ELR (cell line): Measurements from ENCODE around the gene PAX2.
"Not testable (repeated sequence)": the region's sequence is repeated elsewhere in the genome, so short reads cannot be mapped to it uniquely, and the experiment has no call there.

Experiments used
- DNase-seq: peaks from one replicate; pipeline ENCODE4 v3.0.0-alpha.2; 2015; ENCODE audit warnings: low read depth

Gene PAX2

DNA sequence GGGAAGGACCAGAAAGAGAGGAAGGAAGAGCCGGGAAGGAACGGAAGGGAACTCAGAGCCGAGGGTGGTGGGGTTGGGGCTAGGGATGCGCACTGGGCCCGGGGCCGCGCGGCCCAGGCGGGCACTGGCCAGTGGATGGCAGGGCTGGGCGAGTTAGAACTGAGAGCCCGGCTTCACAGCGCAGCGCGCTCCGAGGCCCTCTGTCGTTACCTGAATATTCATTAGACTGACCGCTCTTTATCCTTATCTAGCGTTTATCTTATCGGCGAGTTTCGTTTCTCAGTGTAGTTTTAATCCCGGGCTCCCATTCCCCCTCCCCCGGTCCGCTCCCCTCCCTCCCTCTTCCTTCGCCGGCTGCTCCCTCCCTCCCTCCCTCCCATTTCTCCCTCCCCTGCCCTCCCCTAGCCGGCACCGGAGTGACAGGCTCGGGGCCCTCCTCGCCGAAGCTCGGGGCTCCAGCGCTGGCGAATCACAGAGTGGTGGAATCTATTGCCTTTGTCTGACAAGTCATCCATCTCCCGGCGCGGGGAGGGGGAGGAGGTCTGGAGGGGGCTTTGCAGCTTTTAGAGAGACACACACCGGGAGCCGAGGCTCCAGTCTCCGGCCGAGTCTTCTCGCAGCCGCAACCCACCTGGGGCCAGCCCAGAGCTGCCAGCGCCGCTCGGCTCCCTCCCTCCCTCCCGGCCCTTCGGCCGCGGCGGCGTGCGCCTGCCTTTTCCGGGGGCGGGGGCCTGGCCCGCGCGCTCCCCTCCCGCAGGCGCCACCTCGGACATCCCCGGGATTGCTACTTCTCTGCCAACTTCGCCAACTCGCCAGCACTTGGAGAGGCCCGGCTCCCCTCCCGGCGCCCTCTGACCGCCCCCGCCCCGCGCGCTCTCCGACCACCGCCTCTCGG, at the start of gene PAX2:
TSS of gene PAX2 (plus strand) at position 596 of the 895 bp plus-strand sequence. CDS start 679 bp downstream, outside the sequence.
- no peak for DNase-seq

DNA sequence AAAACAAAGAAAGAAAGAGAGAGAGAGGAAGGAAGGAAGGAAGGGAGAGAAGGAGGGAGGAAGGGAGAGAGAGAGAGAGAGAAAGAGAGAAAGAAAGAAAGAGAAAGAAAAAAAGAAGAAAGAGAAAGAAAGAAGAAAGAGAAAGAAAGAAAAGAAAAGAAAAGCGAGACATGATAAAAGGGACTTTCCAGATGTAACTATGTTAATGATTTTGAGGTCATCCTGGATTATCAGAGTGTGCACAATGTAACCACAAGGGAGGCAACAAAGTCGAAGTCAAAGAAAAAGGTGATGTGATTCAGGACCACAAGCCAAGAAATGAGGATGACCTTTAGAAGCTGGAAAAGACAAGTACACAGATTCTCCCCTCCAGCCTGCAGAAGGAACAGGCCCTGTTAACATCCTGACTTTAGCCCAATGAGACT, 48.9 kb upstream of the PAX2 start:
- no peak for DNase-seq

DNA sequence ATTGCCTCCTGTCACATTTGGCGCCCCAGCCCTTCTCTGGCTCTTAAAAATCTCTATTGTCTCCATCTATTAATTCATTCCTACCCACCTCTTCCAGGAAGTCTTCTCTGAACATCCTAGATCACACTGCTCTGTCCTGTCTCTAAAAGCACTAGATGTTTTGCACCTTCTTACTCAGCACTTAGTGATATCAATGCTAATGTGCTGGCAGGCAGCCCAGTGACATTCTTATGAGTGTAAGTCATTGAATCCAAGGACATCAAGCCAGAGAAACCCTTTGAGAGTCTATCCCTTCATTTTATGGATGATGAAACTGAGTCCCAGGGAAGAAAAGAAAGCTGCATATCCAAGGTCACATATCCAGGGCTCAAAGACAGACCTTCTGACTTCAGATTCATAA, 48.3 kb upstream of the PAX2 start:
- DNase-seq = peak; percentile 69

DNA sequence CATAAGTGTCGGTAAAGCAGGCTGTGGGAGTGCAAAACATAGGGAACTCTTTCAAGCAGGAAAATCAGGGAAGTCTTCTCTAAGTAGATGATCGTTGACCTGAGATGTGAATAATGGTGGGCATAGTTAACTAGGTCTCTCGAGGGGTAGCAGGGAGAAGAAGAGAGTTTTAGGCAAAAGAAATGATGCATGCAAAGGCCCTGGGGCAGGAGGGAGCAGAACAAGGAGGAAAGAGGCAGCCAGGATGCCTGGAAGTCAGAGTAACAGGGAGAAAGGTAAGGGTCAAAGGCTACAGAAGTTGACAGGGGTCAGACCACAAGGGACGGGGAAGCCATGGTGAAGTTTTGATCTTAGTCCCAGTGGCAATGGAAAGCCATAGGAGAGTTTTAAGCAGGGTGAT, 47.8 kb upstream of the PAX2 start:
- DNase-seq = no peak

DNA sequence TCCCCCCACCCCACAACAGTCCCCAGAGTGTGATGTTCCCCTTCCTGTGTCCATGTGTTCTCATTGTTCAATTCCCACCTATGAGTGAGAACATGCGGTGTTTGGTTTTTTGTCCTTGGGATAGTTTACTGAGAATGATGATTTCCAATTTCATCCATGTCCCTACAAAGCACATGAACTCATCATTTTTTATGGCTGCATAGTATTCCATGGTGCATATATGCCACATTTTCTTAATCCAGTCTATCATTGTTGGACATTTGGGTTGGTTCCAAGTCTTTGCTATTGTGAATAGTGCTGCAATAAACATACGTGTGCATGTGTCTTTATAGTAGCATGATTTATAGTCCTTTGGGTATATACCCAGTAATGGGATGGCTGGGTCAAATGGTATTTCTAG, 43.7 kb upstream of the PAX2 start:
- DNase-seq = not testable (repeated sequence)

DNA sequence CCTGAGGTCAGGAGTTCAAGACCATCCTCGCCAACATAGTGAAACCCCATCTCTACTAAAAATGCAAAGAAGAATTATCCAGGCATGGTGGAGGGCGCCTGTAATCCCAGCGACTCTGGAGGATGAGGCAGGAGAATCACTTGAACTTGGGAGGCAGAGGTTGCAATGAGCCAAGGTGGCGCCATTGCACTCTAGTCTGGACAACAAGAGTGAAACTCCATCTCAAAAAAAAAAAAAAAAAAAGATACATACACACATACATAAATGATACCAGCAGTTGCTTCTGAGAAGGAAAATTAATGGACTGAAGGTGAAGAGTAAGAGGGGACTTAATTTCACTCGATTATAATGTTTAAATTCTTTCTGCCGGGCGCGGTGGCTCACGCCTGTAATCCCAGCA, 40.2 kb upstream of the PAX2 start:
- DNase-seq = no peak

DNA sequence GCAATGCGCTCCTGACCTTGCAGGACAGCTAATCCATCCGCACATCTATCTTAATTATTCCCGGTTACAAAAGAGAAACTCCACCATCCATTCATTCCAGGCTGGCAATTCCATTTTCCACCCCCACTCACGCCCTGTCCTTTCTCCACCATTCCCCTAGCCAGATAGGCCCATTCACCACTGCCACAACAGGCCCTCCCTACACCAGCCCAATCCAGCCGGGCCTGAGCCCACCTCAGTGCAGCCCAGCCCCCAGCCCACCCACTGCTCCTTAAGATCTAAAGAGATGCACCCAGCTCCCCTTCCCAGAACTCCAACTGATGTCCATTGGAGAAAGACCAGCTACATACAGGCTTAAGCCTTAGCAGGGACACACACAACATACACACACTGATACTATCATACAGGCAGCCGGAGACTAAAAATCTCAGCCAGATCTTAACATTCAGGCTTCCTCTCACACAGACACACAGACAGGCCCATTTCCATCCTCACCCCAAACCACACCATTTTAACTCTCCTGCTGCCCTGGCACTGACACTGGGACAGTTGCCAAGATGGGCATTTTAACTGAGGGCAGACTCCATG, 38.0 kb upstream of the PAX2 start:
- no peak for DNase-seq

DNA sequence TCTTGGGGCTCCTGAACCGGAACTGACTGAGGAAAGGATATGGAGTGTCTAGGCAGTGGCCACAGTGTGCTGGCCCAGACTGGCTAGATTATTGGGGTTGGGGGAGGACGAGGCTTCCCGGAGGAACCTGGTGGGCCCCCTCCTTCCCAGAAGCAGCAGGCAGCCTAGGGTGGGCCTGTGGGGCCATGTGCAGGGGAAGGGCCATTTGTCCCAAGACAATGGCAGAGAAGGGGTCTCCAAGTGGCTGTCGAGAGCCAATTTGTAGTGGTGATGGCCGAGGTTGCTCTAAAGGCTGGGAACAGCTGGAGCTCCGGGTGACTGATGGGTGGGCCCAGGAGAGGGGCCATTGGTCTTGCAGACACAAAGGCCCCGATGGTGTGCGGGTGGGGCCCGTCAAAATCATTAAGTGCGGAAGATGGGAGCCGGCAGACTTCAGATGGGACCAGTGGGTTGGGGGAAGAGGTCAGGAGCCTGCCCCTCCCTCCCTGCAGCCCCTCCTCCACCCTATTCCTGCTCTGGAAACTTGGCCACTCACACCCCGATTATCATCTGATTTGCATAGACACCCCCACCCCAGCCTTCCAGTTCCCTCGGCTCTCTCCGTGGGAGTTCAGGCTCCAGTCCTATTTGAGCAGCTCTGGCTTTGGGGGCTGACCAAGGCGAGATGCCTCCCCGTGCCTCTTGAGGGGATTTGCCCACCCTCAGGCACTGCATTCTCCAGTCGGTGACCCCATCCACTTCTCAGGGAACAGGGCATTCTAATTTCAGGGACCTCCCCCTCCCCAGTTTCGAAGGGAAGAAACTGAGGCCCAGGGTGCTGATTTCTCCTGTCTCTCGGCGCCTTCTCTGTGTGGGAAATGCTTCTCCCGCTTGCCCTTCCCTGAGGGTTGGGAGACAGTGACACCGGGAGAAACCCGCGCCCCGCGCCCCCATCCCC, 36.0 kb upstream of the PAX2 start:
- no peak for DNase-seq

DNA sequence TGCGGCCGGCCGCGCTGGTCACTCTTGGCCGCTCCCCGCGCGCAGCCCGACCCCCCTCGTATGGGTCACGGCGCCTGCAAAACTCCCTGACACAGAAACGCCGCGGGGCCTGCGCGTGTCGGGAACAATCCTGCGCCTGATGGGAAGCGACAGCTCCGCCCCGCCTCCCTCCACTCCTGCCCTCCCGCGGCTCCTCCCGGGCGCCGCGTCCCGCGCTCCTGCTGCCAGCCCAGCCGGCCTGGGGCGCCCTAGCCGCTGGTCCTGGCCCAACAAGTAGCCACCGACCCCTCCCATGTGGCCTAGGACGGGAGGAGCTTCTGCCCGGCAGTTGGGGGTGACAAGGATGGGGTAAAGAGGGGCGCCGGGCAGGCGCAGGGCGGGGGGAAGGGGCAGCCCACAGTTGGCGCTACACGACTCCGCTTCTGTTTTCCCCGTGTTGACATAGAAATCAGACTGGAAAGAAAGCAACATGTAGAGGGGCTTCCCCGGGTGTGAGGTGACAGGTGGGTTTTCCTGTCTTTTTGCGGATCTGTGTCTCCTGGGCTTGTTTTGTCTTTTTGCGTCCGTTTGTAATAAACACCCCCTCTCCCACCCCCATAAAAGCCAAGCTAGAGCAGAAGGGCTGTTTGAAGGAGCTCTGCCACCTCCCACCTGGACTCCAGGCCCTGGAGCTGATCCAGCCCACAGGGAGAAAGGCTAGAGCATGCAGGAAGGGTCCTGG, 35.1 kb upstream of the PAX2 start:
- no peak for DNase-seq

DNA sequence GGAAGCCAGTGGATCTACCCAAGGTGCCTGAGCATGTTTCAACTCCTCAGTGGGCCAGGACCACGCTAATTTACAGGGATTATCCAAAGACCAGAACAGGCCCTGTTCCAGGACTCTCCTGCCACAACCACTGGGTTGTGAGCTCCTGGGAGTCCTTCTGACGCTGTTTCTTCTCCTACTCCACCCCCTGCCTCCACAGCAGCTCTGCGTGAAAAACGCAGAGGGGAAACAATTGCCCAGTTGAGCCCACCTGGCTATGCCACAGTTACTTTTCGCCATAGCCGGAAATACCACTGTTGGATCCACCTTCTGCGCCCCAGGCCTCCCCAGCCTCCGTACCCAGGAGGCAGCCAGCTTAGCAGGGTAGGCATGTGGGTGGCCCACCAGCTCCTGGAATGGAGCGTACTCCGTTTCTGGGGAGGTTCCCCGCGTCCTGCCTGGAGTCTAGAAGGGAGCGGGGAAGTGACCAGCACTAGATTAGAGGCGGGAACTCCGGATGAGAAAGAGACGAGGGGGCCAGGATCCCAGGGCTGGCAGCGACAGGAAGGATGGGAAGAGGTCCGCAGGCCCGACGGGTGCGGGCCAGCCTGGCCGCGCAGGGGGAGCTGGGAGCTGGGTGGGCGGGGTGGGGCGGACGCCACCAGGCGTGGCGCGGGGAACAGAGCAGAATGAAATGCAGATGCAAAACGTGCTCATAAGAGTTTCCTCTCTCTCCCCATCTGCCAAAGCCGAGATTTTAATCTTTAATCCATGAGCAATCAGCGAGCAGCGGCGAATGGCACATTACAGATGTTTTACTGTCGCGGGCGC, 32.1 kb upstream of the PAX2 start:
- no peak for DNase-seq

DNA sequence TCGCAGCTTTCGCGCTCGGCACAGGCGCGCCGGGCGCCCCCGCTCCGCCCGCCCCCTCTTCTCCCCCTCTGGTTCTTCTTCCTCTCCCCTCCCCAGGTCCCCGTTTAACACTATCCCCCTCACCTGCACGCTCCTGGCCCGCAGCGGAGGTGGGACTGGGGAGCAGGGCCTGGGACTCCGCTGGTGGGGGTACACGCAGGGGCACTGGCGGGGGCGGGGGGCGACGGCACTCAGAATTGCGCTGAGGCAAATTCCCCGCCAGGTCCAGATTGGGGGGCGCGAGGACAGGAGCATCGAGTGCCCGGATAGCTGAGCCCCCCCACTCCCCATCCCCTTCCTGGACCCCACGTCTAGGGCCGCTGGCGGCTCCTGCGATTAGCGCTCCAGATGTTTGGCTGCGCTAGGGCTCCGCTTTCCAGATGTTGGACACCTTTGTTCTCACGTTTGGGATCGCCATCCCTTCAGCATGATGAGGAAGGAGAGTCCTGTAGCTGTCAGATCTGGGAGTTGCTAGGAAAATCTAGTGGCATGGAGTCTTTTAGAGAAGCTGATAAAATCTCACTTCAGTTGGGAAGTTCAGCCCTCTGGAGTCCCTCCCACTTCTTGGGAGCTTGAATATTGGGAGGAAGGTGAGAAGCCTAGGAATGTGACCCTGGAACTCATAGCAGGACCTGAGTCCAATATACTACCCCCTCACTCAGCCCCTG, 31.4 kb upstream of the PAX2 start:
- no peak for DNase-seq

DNA sequence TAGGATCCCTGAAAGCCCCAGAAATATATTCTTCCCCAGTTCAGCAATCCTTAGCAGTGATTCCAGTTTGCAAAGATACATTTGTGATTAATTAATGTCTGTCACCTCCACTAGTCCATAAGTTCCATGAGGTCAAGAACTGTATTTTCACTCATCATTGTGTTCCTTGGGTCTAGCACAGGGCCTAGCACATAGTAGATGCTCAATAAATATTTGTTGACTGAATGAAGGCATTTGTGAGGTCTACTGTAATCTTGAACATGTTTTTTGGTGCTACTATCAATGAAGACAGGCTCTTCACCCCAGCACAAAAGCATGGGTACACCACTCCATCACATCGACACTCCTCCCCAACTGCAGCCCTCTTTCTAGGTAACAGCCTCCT, 30.8 kb upstream of the PAX2 start:
- no peak for DNase-seq

DNA sequence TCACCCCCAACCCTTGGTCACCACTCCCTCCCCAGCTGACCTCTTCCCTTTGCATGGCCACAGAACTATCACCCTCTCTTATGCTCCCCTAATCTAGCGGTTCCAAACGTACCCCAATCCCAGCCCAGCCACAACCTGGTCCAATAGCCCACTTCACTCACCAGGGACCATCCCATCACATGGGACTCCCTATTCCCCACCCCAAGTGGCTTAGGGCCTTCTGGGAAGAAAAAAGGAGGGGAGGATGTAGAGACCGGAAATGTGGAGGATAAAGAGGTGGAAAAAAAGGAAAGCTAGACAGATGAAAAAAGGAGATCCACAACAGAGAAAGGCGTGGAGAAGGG, 30.3 kb upstream of the PAX2 start:
- no peak for DNase-seq

DNA sequence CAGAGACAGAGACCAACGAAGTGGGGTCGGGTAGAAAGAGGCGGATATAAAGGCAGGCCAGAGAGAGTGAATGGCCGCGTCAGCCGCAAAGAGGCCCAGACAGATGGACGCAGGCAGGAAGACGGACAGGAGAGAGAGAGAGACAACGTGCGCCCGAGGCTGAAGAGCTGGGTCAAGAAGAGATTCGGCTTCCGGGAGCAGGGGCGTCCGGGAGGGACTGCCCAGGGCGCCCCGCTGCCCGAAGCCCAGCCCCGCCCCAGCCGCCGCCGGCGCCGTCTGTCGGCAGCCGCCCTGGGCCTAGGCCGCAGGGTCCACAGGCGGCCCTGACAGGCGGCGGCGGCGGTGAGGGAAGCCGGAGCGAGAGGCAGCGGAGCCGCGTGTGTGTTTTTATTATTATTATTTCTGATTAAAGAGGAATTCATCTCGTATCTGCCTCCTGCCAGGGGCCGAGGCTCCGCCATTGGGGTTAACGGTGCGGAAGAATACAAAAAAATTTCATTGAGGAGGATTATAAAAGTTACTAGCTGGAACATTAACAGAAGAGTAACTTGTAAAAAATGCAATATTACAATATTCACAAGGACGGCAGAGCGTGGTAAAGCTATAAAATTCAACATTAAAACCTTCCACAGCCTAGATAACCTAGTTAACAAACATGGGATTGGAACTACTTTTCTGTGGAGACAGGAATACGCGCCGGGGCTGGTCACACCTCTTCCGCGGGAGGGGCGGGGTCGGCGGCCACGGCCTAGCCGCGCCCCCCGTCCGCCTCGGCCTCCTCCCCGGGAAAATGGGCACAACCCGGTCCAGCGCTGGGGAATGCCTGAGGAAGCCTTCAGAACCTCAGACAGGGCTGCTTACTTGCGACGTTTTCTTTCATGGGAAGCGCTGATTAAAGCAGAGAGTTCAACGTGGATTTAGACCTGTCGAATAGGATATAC, 29.7 kb upstream of the PAX2 start:
- no peak for DNase-seq

DNA sequence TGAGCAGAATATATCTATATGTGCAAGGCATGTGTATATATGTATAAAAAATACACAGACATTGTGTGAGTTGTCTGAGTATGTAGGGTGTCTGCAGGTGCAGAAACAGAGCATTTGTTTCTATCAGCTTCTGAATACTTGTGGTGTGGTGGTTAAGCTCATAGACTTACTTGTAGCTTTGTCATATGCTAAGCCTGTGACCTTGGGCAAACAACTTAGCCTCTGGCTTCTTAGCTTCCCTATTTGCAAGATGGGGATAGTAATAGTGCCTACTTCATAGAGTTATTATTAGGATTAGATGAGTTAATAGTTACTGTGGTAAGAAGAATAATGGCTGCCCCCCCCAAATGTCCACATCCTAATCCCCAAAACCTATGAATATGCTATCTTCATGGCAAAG, 28.2 kb upstream of the PAX2 start:
- DNase-seq = no peak

DNA sequence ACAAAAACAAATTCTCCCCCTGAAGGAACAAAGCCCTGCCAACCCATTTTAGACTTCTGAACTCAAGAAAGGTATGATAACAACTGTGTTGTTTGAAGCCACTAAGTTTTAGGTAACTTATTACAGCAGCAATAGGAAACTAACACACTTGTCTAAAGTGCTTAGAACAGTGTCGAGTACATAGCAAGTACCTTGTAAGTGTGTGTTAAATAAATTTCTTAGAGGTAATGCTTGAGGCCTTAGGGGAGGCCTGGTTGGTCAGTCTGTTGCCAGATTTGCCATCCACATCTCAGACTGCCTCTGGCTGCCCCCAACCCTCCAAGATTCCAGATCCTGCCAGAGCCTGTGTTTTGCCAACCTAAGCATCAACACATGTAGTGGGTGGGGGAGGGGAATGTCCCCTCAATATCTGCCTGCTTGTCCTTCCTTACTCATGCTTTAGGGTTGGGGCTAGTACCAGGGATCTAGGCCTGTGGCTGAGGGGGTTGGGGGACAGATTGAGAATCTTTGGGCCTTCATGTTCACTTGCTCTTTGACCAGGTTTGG, 27.1 kb upstream of the PAX2 start:
- DNase-seq = no peak

DNA sequence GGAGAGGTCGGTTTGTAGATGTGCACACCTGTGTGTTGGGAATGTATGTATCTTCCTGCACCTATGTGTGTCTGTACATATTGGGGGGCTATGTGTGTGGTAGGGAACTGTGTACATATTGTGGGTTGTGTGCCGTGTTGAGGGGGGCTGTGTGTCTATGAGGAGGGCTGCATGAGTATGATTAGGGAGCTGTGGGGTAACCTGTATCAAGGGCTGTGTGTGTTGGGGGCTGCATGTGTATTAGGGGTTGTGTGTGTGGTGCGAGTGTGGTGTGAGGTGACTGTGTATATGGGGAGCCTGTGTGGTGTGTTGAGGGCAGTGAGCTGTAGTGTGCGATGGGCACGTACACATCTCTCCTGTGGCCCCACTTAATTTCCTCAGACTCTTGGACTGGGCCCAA, 22.2 kb upstream of the PAX2 start:
- DNase-seq = no peak

DNA sequence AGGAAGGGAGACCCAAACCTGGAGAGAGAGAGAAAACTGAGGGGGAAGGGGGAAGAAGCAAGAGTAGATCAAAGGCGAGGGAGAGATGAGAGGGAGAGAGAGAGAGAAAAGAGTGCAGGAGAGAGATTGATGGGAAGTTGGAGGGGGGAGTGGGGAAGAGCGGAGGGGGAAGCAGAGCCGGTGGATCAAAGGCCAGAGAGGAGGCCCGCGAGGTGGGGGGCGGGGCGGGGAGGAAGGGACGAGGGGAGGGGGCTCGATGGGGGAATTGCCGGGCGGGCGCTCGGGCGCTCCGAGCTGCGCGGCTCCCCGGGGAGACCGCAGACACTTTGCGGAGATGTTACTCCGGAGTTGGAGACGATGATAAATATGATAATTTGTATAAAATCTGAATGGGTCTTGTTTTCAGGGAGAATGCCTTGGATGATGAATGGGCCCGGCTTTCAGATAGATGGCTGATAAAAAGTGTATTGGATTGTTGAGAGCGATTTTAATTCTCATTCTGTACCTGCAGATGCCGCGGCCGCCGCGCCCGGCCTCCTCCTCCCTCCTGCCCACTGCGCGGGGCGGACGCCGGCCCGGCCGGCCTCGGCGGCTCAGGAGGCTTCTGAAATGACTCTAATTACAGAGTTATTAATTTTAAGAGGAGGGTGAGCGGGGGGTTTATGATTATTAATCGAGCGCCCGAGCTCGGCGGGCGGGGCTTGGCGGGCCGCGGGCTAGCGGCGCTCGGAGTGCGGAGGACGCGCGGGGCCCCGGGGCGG, 21.4 kb upstream of the PAX2 start:
- no peak for DNase-seq
